Vagina (tissue), 2 donors: ENCODE measurements around the gene MYL2. TPM values are rescaled to one million over a fixed set of nuclear protein-coding genes. Genes with fewer than 3 reads are reported as not detected.

Experiments used
- DNase-seq, 2 donors: peaks; one replicate each; pipeline ENCODE4 v3.0.0-alpha.2; 2017; ENCODE audit errors: extremely low spot score in 2 of 2
- H3K27ac ChIP-seq: fragments of 200-600 bp; sonication (generic); one replicate; pipeline ENCODE4 v1.5.1; 2019
- H3K27me3 ChIP-seq: fragments of 200-600 bp; sonication (generic); one replicate; pipeline ENCODE4 v1.5.1; 2019
- H3K36me3 ChIP-seq, 2 donors: fragments of 200-600 bp; sonication (generic); one replicate each; pipeline ENCODE4 v1.5.1; 2017 to 2019
- H3K4me1 ChIP-seq: fragments of 200-600 bp; sonication (generic); one replicate; pipeline ENCODE4 v1.5.1; 2019
- H3K4me3 ChIP-seq, 2 donors: fragments of 200-600 bp; sonication (generic); 1 replicate in 1 of 2; 2 replicates in 1 of 2; pipeline ENCODE4 v1.5.1; 2016 to 2019
- H3K9me3 ChIP-seq: fragments of 200-600 bp; sonication (generic); one replicate; pipeline ENCODE4 v1.5.1; 2019
- POLR2A ChIP-seq, 2 donors: fragments of 450-650 bp; IDR thresholded peaks; one replicate each; pipeline ENCODE4 v1.6.1; 2017; ENCODE audit warnings: antibody characterized with exemption in 2 of 2, mild to moderate bottlenecking in 2 of 2, moderate library complexity in 2 of 2
- POLR2AphosphoS5 ChIP-seq, 2 donors: sonication (generic); formaldehyde crosslinking; IDR thresholded peaks; one replicate each; pipeline ENCODE4 v1.9.0; 2017; ENCODE audit warnings: antibody characterized with exemption in 2 of 2, mild to moderate bottlenecking in 2 of 2, low read depth in 1 of 2; ENCODE audit not compliant: insufficient read depth in 1 of 2
- intact Hi-C: fragments of 100-400 bp; cut with DNase I; formaldehyde crosslinking; loops from one replicate; pipeline ENCODE4 v1.15.1; 2023
- total RNA-seq: library from RNA; depleted of rRNA; stranded (reverse); fragments of >200 nt; gene quantifications from one replicate; pipeline ENCODE4 v1.2.3, GENCODE V29; 2016
- TF ChIP-seq, protein P1 (sequence below), 3 experiments: fragments of 450-650 bp in 2 of 3; fragments of 200-600 bp in 1 of 3; sonication (generic) in 1 of 3; IDR thresholded peaks; one replicate each; pipeline ENCODE4 v1.5.1; 2017 to 2019; ENCODE audit warnings: antibody characterized with exemption in 3 of 3, mild to moderate bottlenecking in 2 of 3, moderate library complexity in 2 of 3

MYL2 gene
- total RNA-seq, 1 donor from 2014 or later, result not detected

DNA sequence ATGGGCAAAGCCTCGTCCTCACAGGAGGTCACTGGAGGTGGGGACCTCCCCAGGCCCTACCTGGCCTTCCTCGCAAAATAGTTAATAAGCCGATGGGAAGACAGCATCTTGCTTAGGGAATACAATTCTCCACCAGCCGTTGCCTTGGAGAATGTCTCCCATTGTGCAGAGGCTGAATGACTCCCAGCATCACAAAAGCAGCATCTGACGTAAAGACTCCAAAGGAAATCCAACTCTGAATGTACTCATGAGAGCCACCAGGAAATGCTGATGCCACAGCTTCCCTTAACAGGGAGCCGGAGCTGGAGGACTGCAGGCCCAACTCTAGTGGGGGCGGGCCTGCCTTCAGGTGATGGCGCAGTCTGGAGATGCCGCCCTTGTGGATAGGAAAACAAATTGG is 58.0 kb downstream of the MYL2 start:
- no peaks in the 10 kb centered on the region for H3K4me1 ChIP-seq
- H3K27ac ChIP-seq, result no peak overlapping the region
- intact Hi-C loops, result no loop called here
- no peaks in the 10 kb centered on the region for H3K27me3 ChIP-seq
- H3K9me3 ChIP-seq, result no peaks in the 10 kb centered on the region
- TF ChIP-seq, protein P1, sequence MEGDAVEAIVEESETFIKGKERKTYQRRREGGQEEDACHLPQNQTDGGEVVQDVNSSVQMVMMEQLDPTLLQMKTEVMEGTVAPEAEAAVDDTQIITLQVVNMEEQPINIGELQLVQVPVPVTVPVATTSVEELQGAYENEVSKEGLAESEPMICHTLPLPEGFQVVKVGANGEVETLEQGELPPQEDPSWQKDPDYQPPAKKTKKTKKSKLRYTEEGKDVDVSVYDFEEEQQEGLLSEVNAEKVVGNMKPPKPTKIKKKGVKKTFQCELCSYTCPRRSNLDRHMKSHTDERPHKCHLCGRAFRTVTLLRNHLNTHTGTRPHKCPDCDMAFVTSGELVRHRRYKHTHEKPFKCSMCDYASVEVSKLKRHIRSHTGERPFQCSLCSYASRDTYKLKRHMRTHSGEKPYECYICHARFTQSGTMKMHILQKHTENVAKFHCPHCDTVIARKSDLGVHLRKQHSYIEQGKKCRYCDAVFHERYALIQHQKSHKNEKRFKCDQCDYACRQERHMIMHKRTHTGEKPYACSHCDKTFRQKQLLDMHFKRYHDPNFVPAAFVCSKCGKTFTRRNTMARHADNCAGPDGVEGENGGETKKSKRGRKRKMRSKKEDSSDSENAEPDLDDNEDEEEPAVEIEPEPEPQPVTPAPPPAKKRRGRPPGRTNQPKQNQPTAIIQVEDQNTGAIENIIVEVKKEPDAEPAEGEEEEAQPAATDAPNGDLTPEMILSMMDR (IDR thresholded peaks at IDR 0.05), result no peak
- TF ChIP-seq POLR2A (IDR thresholded peaks at IDR 0.05), result no peak
- TF ChIP-seq POLR2AphosphoS5 (IDR thresholded peaks at IDR 0.05; ENCODE audit: insufficient read depth in 1 of 2, low read depth in 1 of 2), result no peak
- no peaks in the 10 kb centered on the region for H3K36me3 ChIP-seq
- no peak for DNase-seq
- H3K4me3 ChIP-seq, result no peak overlapping the region

DNA sequence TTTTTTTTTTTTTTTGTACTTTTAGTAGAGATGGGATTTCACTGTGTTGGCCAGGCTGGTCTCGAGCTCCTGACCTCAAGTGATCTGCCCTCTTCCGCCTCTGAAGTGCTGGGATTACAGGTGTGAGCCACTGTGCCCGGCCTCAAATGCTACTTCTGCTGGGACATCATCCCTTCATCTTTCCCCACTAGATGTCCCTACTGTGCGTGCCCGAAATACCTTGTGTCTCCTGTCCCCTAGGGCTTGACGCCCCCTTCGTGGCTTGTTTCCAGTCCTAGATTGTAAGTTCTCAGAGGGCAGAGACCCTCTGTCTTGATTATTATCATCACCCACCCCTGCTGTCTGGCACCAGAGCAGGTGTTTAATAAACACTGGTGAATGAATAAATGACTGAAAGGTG is 58.6 kb downstream of the MYL2 start:
- TF ChIP-seq POLR2AphosphoS5 (IDR thresholded peaks at IDR 0.05; ENCODE audit: insufficient read depth in 1 of 2, low read depth in 1 of 2) (no peak), POLR2A (IDR thresholded peaks at IDR 0.05) (no peak)
- TF ChIP-seq, protein P1 (IDR thresholded peaks at IDR 0.05), result no peak
- Histone ChIP-seq H3K4me3 (no peak overlapping the region), H3K9me3 (no peaks in the 10 kb centered on the region), H3K27me3 (no peaks in the 10 kb centered on the region), H3K36me3 (no peaks in the 10 kb centered on the region), H3K4me1 (no peaks in the 10 kb centered on the region), H3K27ac (no peak overlapping the region)
- DNase-seq, result no peak
- intact Hi-C loops, result no loop called here

Other genes with a start within 250 kb of the MYL2 start
- 7.6 TPM for gene HVCN1, start 231.5 kb downstream of the MYL2 start, total RNA-seq
- 87.9 TPM for gene PPP1CC, start 177.7 kb downstream of the MYL2 start, total RNA-seq
- gene CCDC63, start 73.6 kb downstream of the MYL2 start, total RNA-seq, result not detected
- gene CUX2, start 113.6 kb upstream of the MYL2 start, total RNA-seq, result 0.49 TPM